GM12873 (cell line): ENCODE results near the gene POLRMT.

Experiments used
- TF ChIP-seq, protein P1 (sequence below): IDR thresholded peaks from 2 replicates; pipeline ENCODE4 v1.5.1; 2012; ENCODE audit warnings: low read depth, mild to moderate bottlenecking, moderate library complexity, low read length, control low read depth; ENCODE audit not compliant: insufficient read depth; ENCODE audit errors: missing control alignments

Gene POLRMT

DNA sequence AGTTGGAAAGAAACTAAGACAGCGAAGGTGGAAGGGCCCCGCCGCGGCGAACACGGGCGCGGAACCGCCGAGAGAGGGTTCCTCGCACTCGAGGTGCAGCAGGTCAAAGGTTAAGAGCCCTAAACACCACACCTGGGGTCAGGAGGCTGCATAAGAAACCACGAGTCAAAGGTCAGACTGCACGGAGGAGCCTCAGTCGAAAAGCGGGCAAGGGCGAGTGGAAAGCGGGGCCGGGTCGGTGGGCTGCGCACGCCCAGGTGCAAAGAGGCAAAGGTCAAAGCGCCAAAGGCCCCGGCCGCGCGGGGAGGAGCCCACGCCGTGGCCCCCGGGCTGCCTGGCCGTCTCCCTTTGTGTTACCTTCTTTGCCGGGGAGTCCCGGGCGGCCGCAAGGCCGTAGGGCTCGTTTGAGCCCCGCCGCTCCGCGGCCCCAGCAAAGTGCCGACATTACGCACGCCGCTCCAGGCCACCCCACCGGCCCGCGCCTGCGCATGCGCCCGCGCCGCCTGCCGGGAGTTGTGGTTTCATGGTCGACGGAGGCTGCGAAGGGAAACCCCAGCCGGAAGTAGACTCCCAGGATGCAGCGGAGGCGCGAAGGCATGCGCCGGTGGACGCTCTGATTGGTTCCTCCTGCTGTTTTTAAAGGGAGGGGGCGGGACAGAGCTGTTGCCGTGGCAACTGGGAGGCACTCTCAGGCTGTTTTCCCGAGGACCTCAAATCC is at the start of gene POLRMT:
Gene POLRMT, minus strand, starts transcription at position 470 of the 718 bp plus-strand sequence. Its CDS starts 25 bp downstream, at position 445.
- TF ChIP-seq, protein P1, sequence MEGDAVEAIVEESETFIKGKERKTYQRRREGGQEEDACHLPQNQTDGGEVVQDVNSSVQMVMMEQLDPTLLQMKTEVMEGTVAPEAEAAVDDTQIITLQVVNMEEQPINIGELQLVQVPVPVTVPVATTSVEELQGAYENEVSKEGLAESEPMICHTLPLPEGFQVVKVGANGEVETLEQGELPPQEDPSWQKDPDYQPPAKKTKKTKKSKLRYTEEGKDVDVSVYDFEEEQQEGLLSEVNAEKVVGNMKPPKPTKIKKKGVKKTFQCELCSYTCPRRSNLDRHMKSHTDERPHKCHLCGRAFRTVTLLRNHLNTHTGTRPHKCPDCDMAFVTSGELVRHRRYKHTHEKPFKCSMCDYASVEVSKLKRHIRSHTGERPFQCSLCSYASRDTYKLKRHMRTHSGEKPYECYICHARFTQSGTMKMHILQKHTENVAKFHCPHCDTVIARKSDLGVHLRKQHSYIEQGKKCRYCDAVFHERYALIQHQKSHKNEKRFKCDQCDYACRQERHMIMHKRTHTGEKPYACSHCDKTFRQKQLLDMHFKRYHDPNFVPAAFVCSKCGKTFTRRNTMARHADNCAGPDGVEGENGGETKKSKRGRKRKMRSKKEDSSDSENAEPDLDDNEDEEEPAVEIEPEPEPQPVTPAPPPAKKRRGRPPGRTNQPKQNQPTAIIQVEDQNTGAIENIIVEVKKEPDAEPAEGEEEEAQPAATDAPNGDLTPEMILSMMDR: no peak

DNA sequence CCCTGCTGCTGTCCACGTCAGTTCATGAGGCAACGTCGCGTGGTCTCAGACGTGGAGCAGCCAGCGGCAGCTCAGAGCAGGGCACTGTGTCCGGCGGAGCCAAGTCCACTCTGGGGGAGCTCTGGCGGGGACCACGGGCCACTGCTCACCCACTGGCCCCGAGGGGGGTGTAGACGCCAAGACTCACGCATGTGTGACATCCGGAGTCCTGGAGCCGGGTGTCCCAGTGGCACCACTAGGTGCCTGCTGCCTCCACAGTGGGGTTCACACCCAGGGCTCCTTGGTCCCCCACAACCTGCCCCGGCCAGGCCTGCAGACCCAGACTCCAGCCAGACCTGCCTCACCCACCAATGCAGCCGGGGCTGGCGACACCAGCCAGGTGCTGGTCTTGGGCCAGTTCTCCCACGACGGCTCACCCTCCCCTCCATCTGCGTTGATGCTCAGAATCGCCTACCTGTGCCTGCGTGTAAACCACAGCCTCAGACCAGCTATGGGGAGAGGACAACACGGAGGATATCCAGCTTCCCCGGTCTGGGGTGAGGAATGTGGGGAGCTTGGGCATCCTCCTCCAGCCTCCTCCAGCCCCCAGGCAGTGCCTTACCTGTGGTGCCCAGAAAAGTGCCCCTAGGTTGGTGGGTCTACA is 49.5 kb upstream of the POLRMT start:
- TF ChIP-seq, protein P1: no peak

DNA sequence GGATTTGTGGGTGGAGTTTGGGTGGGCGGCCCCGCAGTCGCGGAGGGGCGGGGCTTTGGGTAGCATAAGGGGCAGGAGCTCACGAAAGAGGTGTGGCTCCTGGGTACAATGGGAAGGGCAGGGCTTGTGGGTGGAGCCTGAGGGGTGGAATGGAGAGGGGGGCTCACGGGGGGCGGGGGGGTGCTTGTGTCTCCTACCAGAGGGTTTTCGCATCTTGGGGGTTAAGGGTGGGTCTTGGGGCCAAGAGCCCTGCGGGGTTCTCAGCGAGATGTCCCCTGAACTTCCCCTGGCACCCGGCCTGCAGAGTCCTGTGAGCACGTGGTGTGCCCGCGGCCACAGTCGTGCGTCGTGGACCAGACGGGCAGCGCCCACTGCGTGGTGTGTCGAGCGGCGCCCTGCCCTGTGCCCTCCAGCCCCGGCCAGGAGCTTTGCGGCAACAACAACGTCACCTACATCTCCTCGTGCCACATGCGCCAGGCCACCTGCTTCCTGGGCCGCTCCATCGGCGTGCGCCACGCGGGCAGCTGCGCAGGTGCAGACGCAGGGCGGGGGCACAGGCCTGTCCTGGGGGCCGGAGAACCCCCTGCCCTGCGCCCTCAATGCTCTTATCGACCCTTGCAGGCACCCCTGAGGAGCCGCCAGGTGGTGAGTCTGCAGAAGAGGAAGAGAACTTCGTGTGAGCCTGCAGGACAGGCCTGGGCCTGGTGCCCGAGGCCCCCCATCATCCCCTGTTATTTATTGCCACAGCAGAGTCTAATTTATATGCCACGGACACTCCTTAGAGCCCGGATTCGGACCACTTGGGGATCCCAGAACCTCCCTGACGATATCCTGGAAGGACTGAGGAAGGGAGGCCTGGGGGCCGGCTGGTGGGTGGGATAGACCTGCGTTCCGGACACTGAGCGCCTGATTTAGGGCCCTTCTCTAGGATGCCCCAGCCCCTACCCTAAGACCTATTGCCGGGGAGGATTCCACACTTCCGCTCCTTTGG is 48.0 kb upstream of the POLRMT start:
- TF ChIP-seq, protein P1: no peak

DNA sequence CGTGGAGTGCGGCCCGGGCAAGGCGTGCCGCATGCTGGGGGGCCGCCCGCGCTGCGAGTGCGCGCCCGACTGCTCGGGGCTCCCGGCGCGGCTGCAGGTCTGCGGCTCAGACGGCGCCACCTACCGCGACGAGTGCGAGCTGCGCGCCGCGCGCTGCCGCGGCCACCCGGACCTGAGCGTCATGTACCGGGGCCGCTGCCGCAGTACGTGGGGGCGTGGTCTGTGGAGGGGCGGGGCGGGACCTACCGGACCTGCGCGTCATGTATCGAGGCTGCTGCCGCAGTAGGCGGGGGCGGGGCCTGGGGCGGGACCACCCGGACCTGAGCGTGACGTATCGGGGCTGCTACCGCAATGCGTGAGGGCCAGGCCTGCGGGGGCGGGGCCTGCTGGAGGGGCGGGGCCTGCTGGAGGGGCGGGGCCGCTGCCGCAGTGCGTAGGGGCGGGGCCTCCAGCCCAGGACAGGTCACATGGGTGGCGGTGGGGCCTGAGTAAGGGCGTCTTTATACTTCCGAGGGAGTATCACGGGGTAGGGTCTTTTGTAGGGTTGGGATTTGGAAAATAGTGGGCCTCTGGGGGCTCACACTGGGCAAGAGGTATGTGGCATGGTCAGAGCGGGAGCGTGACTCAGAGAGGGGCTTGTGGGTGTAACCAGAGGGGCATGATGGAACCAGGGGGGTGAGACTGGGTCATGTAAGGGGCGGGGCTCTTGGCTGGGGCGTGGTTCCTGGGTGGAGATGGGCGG is 47.1 kb upstream of the POLRMT start:
- TF ChIP-seq, protein P1: peak; percentile 48

DNA sequence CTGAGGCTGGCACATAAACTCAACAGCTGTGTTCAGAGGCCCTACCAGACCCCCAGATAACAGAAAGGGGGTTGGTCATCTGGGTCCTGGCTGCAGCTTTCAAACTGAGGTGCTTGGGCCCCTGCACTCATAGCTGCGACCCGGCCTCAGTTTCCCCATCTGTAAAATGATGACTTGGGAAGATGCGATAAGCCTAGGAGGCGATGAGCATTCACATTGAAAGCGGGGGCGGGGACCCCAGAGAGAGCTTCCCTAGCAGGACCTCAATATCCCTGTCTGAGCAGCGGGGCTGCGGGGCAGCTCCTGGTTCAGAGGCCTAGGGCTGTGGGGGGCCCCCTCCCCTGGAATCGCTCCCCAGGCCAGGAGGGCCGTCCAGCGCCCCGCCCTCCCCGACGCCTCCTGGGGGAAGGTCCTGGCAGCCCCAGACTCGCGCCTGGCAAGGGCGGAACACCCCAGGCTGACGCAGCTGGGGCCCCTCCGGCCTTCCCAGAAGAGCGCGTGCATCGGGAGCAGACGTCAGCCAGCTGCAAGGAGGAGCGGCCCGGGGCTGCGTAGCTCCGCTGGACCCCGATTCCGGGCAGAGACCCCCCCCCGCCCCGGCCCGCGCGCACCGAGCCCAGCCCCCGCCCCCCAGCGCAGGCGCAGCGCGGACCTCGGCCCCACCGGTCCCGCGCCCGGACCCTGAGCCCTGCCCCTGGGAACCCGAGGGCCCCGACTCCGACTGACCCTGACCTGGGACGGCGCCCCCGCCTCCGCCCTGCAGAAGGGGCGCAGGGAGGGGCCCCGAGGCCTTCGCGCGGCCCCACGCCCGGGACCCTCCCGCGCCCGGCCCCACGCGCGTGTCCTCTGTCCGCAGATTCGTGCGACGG is 46.3 kb upstream of the POLRMT start:
- TF ChIP-seq, protein P1: no peak

DNA sequence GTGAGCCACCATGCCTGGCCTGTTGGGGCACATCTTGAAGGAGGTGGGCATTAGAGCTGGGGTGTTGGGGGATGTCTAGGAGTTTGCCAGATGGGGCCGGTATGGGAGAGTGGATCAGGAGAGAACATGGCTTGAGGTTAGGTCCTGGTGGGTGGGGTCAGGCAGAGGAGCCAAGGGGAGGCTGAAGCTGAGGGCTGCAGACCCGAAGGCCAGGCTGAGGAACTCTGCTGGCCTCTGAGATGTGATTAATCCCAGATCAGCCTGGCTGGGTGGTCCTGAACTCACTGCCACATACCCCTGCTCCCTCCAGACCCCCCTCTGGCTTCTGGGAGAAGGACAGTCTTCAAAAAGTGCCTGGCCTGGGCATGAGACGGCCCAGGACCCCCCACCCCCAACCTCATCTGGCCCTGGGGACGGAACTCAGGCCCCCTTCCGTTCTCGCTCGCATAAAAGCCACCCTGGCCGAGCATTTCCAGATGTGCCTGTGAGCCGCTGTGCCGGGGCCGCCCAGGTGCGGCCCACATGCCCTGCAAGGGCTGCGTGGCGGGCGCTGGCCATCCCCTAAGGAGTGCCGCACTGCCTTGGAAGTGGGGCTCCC is 45.6 kb upstream of the POLRMT start:
- TF ChIP-seq, protein P1: no peak
